ENCODE results near the gene MESP2. TPM values are rescaled to one million over a fixed set of nuclear protein-coding genes. Genes with fewer than 3 reads are reported as not detected.

MESP2 gene
- polyA plus RNA-seq, 1 of the 3 experiments (the other 2 are of a cell fraction), result 0.31 TPM

DNA sequence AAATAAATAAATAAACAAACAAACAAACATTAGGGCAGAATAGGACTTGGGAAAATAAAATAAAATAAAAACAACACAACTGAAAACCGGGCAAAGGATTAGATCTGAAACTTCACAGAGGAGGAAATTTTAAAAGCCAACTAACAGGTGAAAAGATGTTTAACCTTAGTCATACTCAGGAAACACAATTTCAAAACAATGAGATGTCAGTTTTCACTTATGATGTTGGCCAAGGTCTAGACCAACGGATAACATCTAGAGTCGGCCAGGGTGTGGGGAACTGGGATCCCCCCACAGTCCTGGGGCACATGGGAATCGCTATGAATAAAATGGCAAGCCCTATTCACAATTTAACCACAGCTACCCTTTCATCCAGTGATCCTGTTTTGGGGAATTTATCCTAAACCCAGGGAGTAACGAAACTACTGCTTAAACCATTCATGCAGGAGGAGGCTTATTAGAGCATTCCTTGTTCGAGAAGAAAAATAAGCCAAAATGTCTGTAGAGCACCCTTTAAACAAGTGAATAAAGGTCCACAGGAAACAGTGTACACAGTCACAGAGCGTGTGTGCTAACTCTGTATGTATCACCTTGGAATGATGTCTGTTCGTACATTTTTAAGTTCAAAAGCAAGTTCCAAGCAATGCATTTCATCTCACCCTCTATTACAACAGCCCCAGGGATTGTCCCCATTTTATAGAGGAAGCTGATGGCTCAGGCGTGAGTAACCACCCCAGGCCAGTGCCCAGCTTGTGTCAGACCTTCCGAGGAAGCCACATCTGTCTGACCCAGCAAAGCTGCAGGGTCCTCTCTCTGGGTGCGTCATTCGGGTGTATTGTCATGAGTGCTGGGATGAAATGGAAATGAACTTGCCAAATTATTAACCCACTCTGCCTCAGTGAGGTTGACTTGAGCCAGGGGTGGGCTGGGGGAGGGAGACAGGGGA, 44.8 kb downstream of the MESP2 start:
- Histone ChIP-seq H3K27ac (ENCODE audit: low read depth in 2 of 2, low read length in 1 of 2) (0 out of 4 replicates have a peak overlapping the region, but pooled peaks of 1 of the 2 experiments have one; percentile 29), H3F3A (replicated peaks; ENCODE audit: insufficient read depth) (peaks cover 7% of the 10 kb centered on the region), H3K4me3 (ENCODE audit: low read depth in 2 of 2, low read length in 1 of 2) (no peak overlapping the region), H3K4me1 (ENCODE audit: control insufficient read depth in 1 of 2, insufficient read depth in 2 of 2, low read depth in 1 of 2, low read length in 1 of 2) (peaks cover 8 to 10% of the 10 kb centered on the region in 2 experiments; a peak in 3 of 4 replicates), H3K9ac (no peak overlapping the region), H3K9me2 (no peaks in the 10 kb centered on the region), H3K79me2 (ENCODE audit: insufficient read depth) (no peaks in the 10 kb centered on the region), H3K27me3 (ENCODE audit: insufficient read depth) (no peaks in the 10 kb centered on the region), H3K4me2 (no peak overlapping the region), H4K20me1 (ENCODE audit: insufficient read depth) (no peaks in the 10 kb centered on the region), H3K9me3 (no peaks in the 10 kb centered on the region), H3K36me3 (replicated peaks in 1 of 2; ENCODE audit: control insufficient read depth in 1 of 2, insufficient read depth in 2 of 2, low read length in 1 of 2) (no peaks in the 10 kb centered on the region), H2AFZ (ENCODE audit: low read depth) (peak overlapping the region; percentile 84)
- ChIA-PET CTCF (interaction anchor here (1.6 to 2.0 kb wide), 2 partner anchors 54 to 60 kb away, joined by 4 to 5 read pairs; no protein-coding TSS in a partner anchor), POLR2A (no interaction called here)
- TF ChIP-seq USF2 (IDR thresholded peaks at IDR 0.05; ENCODE audit: borderline replicate concordance, low read depth, low read length), result no peak
- no peak for TF ChIP-seq POLR2AphosphoS5 (IDR thresholded peaks at IDR 0.05; ENCODE audit: low read depth, low read length)
- TF ChIP-seq MXI1 (IDR thresholded peaks at IDR 0.05; ENCODE audit: low read depth, low read length), result no peak
- no peak for TF ChIP-seq SIN3A (IDR thresholded peaks at IDR 0.05; ENCODE audit: borderline replicate concordance, low read depth, low read length)
- 37% methylated on average over 12 of the region's 12 CpGs for WGBS (ENCODE audit: low lambda C conversion rate)
- DNase-seq, result no peak

DNA sequence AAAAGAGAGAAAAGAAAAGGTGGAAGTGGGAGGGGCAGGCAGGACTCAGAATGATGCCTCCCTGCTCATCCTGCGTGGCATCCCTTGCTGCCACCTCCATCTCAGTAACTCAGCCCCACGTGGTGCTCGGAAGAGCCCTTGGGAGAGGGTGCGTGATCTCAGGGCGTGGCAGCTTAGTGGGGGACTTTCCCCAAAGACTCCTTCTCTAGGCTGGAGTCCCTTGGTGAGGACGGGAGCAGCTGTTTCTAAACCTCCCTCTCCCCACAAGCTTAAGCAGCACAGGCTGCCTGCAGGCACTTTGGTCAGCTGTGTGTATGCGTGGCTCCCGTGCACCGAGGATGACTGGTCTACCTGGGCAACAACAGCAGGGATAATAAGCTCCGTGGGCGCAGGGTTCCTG, 45.9 kb downstream of the MESP2 start:
- 64% methylated on average over 10 of the region's 11 CpGs for WGBS (ENCODE audit: low lambda C conversion rate)
- CTCF ChIA-PET, result interaction anchor here (1.3 to 1.6 kb wide), 2 partner anchors 61 to 82 kb away, joined by 3 to 5 read pairs; no protein-coding TSS in a partner anchor
- no peak overlapping the region for H3K4me2 ChIP-seq

More for the DNA sequence above, 45.9 kb downstream of the MESP2 start:
- Histone ChIP-seq H3K4me1 (ENCODE audit: control insufficient read depth in 1 of 2, insufficient read depth in 2 of 2, low read depth in 1 of 2, low read length in 1 of 2) (peaks cover 8 to 10% of the 10 kb centered on the region in 2 experiments; a peak in 3 of 4 replicates), H3K4me3 (ENCODE audit: low read depth in 2 of 2, low read length in 1 of 2) (no peak overlapping the region), H2AFZ (ENCODE audit: low read depth) (no peak overlapping the region), H3K27me3 (ENCODE audit: insufficient read depth) (no peaks in the 10 kb centered on the region), H3K36me3 (replicated peaks in 1 of 2; ENCODE audit: control insufficient read depth in 1 of 2, insufficient read depth in 2 of 2, low read length in 1 of 2) (no peaks in the 10 kb centered on the region), H4K20me1 (ENCODE audit: insufficient read depth) (no peaks in the 10 kb centered on the region), H3K9me3 (no peaks in the 10 kb centered on the region), H3K9me2 (no peaks in the 10 kb centered on the region), H3K79me2 (ENCODE audit: insufficient read depth) (no peaks in the 10 kb centered on the region), H3K27ac (ENCODE audit: low read depth in 2 of 2, low read length in 1 of 2) (no peak overlapping the region), H3F3A (replicated peaks; ENCODE audit: insufficient read depth) (peaks cover 6% of the 10 kb centered on the region), H3K9ac (no peak overlapping the region)
- TF ChIP-seq YY1 (IDR thresholded peaks at IDR 0.05; ENCODE audit: low read depth) (no peak), JUND (IDR thresholded peaks at IDR 0.05) (no peak), TEAD4 (IDR thresholded peaks at IDR 0.05; ENCODE audit: borderline replicate concordance, insufficient read depth) (no peak), ZBTB33 (IDR thresholded peaks at IDR 0.05; ENCODE audit: borderline replicate concordance, low read depth) (no peak), TCF12 (IDR thresholded peaks at IDR 0.05) (no peak), SMC3 (IDR thresholded peaks at IDR 0.05; ENCODE audit: low read depth, low read length) (no peak), EP300 (IDR thresholded peaks at IDR 0.05; ENCODE audit: borderline replicate concordance in 1 of 2, low read depth in 1 of 2, low read length in 1 of 2) (no peak), MEF2A (IDR thresholded peaks at IDR 0.05; ENCODE audit: borderline replicate concordance, low read depth) (no peak), GATA2 (CRISPR knock-in tag; IDR thresholded peaks at IDR 0.05) (no peak), SIN3A (IDR thresholded peaks at IDR 0.05; ENCODE audit: borderline replicate concordance, low read depth, low read length) (no peak), NRF1 (IDR thresholded peaks at IDR 0.05; ENCODE audit: low read depth, low read length) (no peak)
- TF ChIP-seq, protein P1, sequence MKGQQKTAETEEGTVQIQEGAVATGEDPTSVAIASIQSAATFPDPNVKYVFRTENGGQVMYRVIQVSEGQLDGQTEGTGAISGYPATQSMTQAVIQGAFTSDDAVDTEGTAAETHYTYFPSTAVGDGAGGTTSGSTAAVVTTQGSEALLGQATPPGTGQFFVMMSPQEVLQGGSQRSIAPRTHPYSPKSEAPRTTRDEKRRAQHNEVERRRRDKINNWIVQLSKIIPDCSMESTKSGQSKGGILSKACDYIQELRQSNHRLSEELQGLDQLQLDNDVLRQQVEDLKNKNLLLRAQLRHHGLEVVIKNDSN (IDR thresholded peaks at IDR 0.05; ENCODE audit: borderline replicate concordance, low read depth), result no peak
- POLR2A ChIA-PET, result no interaction called here
- peak; percentile 17 for DNase-seq

Measured in SK-N-SH (cell line).